Keratinocyte (primary cell): Measurements from ENCODE around the gene UBR3. TPM values are rescaled to one million over a fixed set of nuclear protein-coding genes. Genes with fewer than 3 reads are reported as not detected.
"Not testable (repeated sequence)": the region's sequence is repeated elsewhere in the genome, so short reads cannot be mapped to it uniquely, and the experiment has no call there.

Experiments used
- DNase-seq: peaks from one replicate; pipeline ENCODE4 v3.0.0-alpha.2; 2011; ENCODE audit warnings: low read depth, missing footprints, low spot score
- FAIRE-seq: peaks from 2 replicates; lab custom pipeline; 2011; peaks lifted over from hg19 to GRCh38; lab: Jason Lieb, UNC
- H2AFZ ChIP-seq: 2 replicates; pipeline ENCODE4 v1.6.0; 2012; ENCODE audit warnings: low read length, control low read depth, inconsistent platforms; ENCODE audit not compliant: control insufficient read depth
- H3K27ac ChIP-seq: 2 replicates; pipeline ENCODE4 v1.5.1; 2011; ENCODE audit warnings: low read length; ENCODE audit not compliant: control insufficient read depth, insufficient read depth
- H3K27me3 ChIP-seq: 3 replicates; pipeline ENCODE4 v1.6.0; 2011; ENCODE audit warnings: low read length; ENCODE audit not compliant: control insufficient read depth, insufficient read depth; ENCODE audit errors: extremely low read depth
- H3K36me3 ChIP-seq, 2 experiments: 2 replicates in 1 of 2; 3 replicates in 1 of 2; pipeline ENCODE4 v1.5.1; 2011; ENCODE audit warnings: low read length in 2 of 2, mild to moderate bottlenecking in 1 of 2; ENCODE audit not compliant: control insufficient read depth in 2 of 2, insufficient read depth in 2 of 2; ENCODE audit errors: extremely low read depth in 1 of 2
- H3K4me1 ChIP-seq: 3 replicates; pipeline ENCODE4 v1.5.1; 2011; ENCODE audit warnings: low read length; ENCODE audit not compliant: control insufficient read depth, insufficient read depth; ENCODE audit errors: extremely low read depth
- H3K4me2 ChIP-seq: 3 replicates; pipeline ENCODE4 v1.6.0; 2011; ENCODE audit warnings: low read depth, low read length; ENCODE audit not compliant: control insufficient read depth, insufficient read depth; ENCODE audit errors: extremely low read depth
- H3K4me3 ChIP-seq, 3 experiments: fragments of 200-600 bp in 1 of 3; sonication (generic) in 1 of 3; 2 replicates in 2 of 3; 3 replicates in 1 of 3; pipeline ENCODE4 v1.5.1; 2011 to 2016; ENCODE audit warnings: low read length in 3 of 3, mild to moderate bottlenecking in 3 of 3, control low read depth in 2 of 3, inconsistent platforms in 1 of 3, low read depth in 1 of 3, mixed read lengths in 1 of 3, mixed run types in 1 of 3, moderate library complexity in 1 of 3; ENCODE audit not compliant: control insufficient read depth in 2 of 3, insufficient read depth in 2 of 3; ENCODE audit errors: extremely low read depth in 1 of 3
- H3K79me2 ChIP-seq: 2 replicates; pipeline ENCODE4 v1.6.0; 2012; ENCODE audit warnings: low read length; ENCODE audit not compliant: control insufficient read depth, insufficient read depth
- H3K9ac ChIP-seq: 3 replicates; pipeline ENCODE4 v1.6.0; 2011; ENCODE audit warnings: low read length; ENCODE audit not compliant: control insufficient read depth, insufficient read depth; ENCODE audit errors: extremely low read depth
- H3K9me1 ChIP-seq: 3 replicates; pipeline ENCODE4 v1.6.0; 2011; ENCODE audit warnings: low read length; ENCODE audit not compliant: control insufficient read depth, insufficient read depth; ENCODE audit errors: extremely low read depth
- H3K9me3 ChIP-seq: 2 replicates; pipeline ENCODE4 v1.5.1; 2012; ENCODE audit warnings: low read depth, low read length; ENCODE audit not compliant: control insufficient read depth
- H4K20me1 ChIP-seq: 3 replicates; pipeline ENCODE4 v1.6.0; 2011; ENCODE audit warnings: low read length; ENCODE audit not compliant: control insufficient read depth, insufficient read depth; ENCODE audit errors: extremely low read depth
- EZH2 ChIP-seq: IDR thresholded peaks from one replicate; pipeline ENCODE4 v1.6.1; 2012; ENCODE audit warnings: inconsistent platforms, mild to moderate bottlenecking, low read length, moderate library complexity
- dilution Hi-C: fragments of 300-500 bp; cut with MboI; formaldehyde crosslinking; loops from one replicate; pipeline ENCODE4 v1.7.0; 2020; ENCODE audit warnings: low sequenced_read_pairs; ENCODE audit not compliant: extremely low pct_ligation_motif_present
- polyA plus RNA-seq, 5 experiments: library from polyadenylated mRNA; depleted of rRNA in 3 of 5; stranded (reverse) in 3 of 5; stranded (forward) in 1 of 5; unstranded in 1 of 5; fragments of >200 nt; gene quantifications; 1 replicate in 1 of 5; 2 replicates in 3 of 5; 3 replicates in 1 of 5; pipeline versions ENCODE4 v1.2.1 to v1.2.3, GENCODE V29; 2011 to 2012; ENCODE audit warnings: missing spikeins in 2 of 5, low read depth in 1 of 5, low replicate concordance in 1 of 5
- TF ChIP-seq, protein P1 (sequence below), 3 experiments: IDR thresholded peaks in 1 of 3; conservative IDR thresholded peaks in 1 of 3; optimal IDR thresholded peaks in 1 of 3; 2 replicates in 2 of 3; 3 replicates in 1 of 3; pipeline versions ENCODE3 to v1.5.1; 2011; ENCODE audit warnings: low read length in 3 of 3, mild to moderate bottlenecking in 3 of 3, moderate library complexity in 2 of 3, control low read depth in 1 of 3, inconsistent platforms in 1 of 3; ENCODE audit not compliant: insufficient read depth in 2 of 3; ENCODE audit errors: extremely low read depth in 1 of 3

The UBR3 gene
- polyA plus RNA-seq, 1 donor (not counting 4 experiments of a cell fraction or from before 2014, with no cell fraction given) = 14.7 TPM

DNA sequence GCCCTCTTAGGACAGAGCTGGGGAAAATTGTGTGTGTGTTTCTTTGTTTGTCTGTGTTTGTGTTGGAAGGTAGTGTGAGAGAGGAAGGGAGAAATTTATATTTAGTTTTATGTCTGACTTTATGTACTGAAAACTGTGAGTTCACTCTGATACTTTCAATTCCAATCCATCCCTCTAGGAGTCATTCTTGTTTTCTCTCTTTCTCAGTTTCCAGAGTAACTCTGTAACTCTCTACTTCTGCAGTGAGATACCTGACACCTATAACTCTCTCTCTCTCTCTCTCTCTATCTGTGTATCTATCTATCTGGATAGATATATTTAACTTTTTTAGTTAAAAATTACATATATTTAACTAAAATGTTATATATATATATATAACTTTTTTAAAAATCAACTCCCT lies 128.7 kb downstream of the UBR3 start:
- no peak overlapping the region for H3K4me3 ChIP-seq
- H3K9ac ChIP-seq = no peak overlapping the region
- no peak for TF ChIP-seq EZH2
- TF ChIP-seq, protein P1, sequence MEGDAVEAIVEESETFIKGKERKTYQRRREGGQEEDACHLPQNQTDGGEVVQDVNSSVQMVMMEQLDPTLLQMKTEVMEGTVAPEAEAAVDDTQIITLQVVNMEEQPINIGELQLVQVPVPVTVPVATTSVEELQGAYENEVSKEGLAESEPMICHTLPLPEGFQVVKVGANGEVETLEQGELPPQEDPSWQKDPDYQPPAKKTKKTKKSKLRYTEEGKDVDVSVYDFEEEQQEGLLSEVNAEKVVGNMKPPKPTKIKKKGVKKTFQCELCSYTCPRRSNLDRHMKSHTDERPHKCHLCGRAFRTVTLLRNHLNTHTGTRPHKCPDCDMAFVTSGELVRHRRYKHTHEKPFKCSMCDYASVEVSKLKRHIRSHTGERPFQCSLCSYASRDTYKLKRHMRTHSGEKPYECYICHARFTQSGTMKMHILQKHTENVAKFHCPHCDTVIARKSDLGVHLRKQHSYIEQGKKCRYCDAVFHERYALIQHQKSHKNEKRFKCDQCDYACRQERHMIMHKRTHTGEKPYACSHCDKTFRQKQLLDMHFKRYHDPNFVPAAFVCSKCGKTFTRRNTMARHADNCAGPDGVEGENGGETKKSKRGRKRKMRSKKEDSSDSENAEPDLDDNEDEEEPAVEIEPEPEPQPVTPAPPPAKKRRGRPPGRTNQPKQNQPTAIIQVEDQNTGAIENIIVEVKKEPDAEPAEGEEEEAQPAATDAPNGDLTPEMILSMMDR (optimal IDR thresholded peaks at IDR 0.05 in 1 of 3, IDR thresholded peaks at IDR 0.05 in 1 of 3, conservative IDR thresholded peaks at IDR 0.05 in 1 of 3; ENCODE audit: extremely low read depth in 1 of 3, insufficient read depth in 2 of 3, low read length in 3 of 3) = no peak
- DNase-seq = no peak
- no peaks in the 10 kb centered on the region for H3K9me1 ChIP-seq
- H2AFZ ChIP-seq = no peak overlapping the region
- no peaks in the 10 kb centered on the region for H3K79me2 ChIP-seq
- H3K4me1 ChIP-seq = no peaks in the 10 kb centered on the region
- H3K9me3 ChIP-seq = no peaks in the 10 kb centered on the region
- dilution Hi-C loops = no loop called here
- H3K27me3 ChIP-seq = no peaks in the 10 kb centered on the region
- H3K4me2 ChIP-seq = no peak overlapping the region
- no peaks in the 10 kb centered on the region for H4K20me1 ChIP-seq
- H3K27ac ChIP-seq = no peak overlapping the region
- H3K36me3 ChIP-seq = peaks cover 0 to 3% of the 10 kb centered on the region in 2 experiments
- no peak for FAIRE-seq

DNA sequence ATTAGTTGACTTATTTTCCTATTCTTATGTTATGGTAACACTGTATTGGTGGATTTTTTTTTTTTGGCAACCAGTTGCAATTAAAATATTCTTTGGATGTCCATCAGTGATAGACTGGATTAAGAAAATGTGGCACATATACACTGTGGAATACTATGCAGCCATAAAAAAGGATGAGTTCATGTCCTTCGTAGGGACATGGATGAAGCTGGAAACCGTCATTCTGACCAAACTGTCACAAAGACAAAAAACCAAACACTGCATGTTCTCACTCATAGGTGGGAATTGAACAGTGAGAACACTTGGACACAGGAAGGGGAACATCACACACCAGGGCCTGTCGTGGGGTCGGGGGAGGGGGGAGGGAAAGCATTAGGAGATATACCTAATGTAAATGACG lies 130.0 kb downstream of the UBR3 start:
- H4K20me1 ChIP-seq, H2AFZ ChIP-seq, H3K27me3 ChIP-seq, dilution Hi-C loops, H3K9me3 ChIP-seq, DNase-seq, H3K4me1 ChIP-seq, H3K4me2 ChIP-seq, H3K79me2 ChIP-seq, H3K4me3 ChIP-seq, FAIRE-seq, H3K9me1 ChIP-seq, H3K9ac ChIP-seq, H3K27ac ChIP-seq, H3K36me3 ChIP-seq: not testable (repeated sequence)

DNA sequence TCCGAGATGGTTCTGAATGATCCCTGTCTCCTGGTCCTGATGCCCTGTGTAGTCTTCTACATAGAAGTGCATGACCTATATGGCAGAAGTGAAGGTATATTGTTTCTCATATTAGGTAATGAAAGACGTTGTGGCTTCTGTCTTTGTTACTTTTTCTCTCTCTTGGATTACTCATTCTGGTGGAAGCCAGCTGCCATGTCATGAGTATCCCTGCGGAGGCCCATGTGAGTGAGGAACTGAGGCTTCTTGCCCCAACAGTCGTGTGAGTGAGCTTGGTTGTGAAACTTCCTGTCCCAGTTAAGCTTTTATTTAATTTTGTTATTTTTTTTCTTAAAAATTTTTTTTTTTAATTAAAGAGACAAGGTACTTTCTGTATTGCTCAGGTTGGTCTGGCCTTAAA lies 134.7 kb downstream of the UBR3 start:
- H3K9ac ChIP-seq = no peak overlapping the region
- no peak overlapping the region for H2AFZ ChIP-seq
- H4K20me1 ChIP-seq = no peaks in the 10 kb centered on the region
- no peaks in the 10 kb centered on the region for H3K9me1 ChIP-seq
- dilution Hi-C loops = no loop called here
- no peak overlapping the region for H3K27ac ChIP-seq
- H3K4me3 ChIP-seq = no peak overlapping the region
- H3K4me1 ChIP-seq = no peaks in the 10 kb centered on the region
- DNase-seq (no peak), FAIRE-seq (no peak)
- peaks cover 0 to 7% of the 10 kb centered on the region in 2 experiments for H3K36me3 ChIP-seq
- H3K9me3 ChIP-seq = no peaks in the 10 kb centered on the region
- no peak overlapping the region for H3K4me2 ChIP-seq
- TF ChIP-seq, protein P1 (optimal IDR thresholded peaks at IDR 0.05 in 1 of 3, IDR thresholded peaks at IDR 0.05 in 1 of 3, conservative IDR thresholded peaks at IDR 0.05 in 1 of 3; ENCODE audit: extremely low read depth in 1 of 3, insufficient read depth in 2 of 3, low read length in 3 of 3) = no peak
- TF ChIP-seq EZH2 = no peak
- no peaks in the 10 kb centered on the region for H3K79me2 ChIP-seq
- no peaks in the 10 kb centered on the region for H3K27me3 ChIP-seq
